ENCODE results near the gene SAP30BP. TPM values are rescaled to one million over a fixed set of nuclear protein-coding genes. Genes with fewer than 3 reads are reported as not detected.

SAP30BP gene
- total RNA-seq, 1 experiment from 2014 or later: 89.7 TPM

- Histone ChIP-seq H3K79me1 (ENCODE audit: insufficient read depth, low read depth, low read length, poor library complexity, severe bottlenecking) (no peaks in the 10 kb centered on the region), H4K20me1 (ENCODE audit: control insufficient read depth, insufficient read depth, insufficient read length) (no peaks in the 10 kb centered on the region), H2AK5ac (ENCODE audit: insufficient read length, low read length) (no peak overlapping the region), H3K56ac (ENCODE audit: insufficient read length, low read depth, low read length) (no peak overlapping the region), H3K23ac (ENCODE audit: insufficient read length, low read depth, low read length) (no peak overlapping the region), H3K27me3 (ENCODE audit: insufficient read depth, low read length) (no peaks in the 10 kb centered on the region; the same call in 1 of the 2 replicates), H4K5ac (ENCODE audit: insufficient read length, low read depth, low read length) (no peak overlapping the region), H4K8ac (replicated peaks; ENCODE audit: insufficient read length, low read depth, low read length) (no peak overlapping the region), H2BK5ac (ENCODE audit: insufficient read length, low read length) (no peak overlapping the region), H3T11ph (ENCODE audit: low read length) (no peak overlapping the region), H2AFZ (ENCODE audit: low read length) (no peak overlapping the region), H4K91ac (ENCODE audit: insufficient read length, low read depth, low read length) (no peak overlapping the region), H2BK12ac (ENCODE audit: insufficient read length, low read depth, low read length) (no peak overlapping the region), H3K4me1 (ENCODE audit: insufficient read depth, low read length) (no peaks in the 10 kb centered on the region; the same call in 1 of the 2 replicates), H2BK15ac (ENCODE audit: low read depth, low read length) (no peak overlapping the region), H3K79me2 (ENCODE audit: insufficient read depth, low read length) (no peaks in the 10 kb centered on the region), H3K4ac (ENCODE audit: low read depth, low read length) (no peak overlapping the region), H3K23me2 (ENCODE audit: insufficient read length, low read depth, low read length, poor library complexity, severe bottlenecking) (peaks cover 11% of the 10 kb centered on the region), H2BK20ac (ENCODE audit: low read depth, low read length, poor library complexity, severe bottlenecking) (no peak overlapping the region), H2BK120ac (ENCODE audit: low read depth, low read length, poor library complexity, severe bottlenecking) (no peak overlapping the region), H3K14ac (ENCODE audit: insufficient read depth, low read length) (no peak overlapping the region; the same call in 1 of the 2 replicates), H3K27ac (ENCODE audit: insufficient read length, low read depth, low read length) (no peak overlapping the region), H3K9me3 (ENCODE audit: control insufficient read depth, low read depth, low read length) (no peaks in the 10 kb centered on the region), H3K9ac (ENCODE audit: extremely low read depth, insufficient read length, low read length) (no peak overlapping the region), H3K4me2 (ENCODE audit: insufficient read depth, insufficient read length, low read length) (no peak overlapping the region), H3K18ac (ENCODE audit: insufficient read length, low read depth, low read length) (no peak overlapping the region)
- no CpG with 5 or more reads among the region's 7 CpGs for WGBS (ENCODE audit: extremely low coverage, insufficient read length, low lambda C conversion rate)
- H3K4me3 Mint-ChIP-seq: no peak overlapping the region
- H3K9me3 Mint-ChIP-seq: no peaks in the 10 kb centered on the region
- no peaks in the 10 kb centered on the region for H3K36me3 Mint-ChIP-seq (ENCODE audit: insufficient read depth in 1 of 3, low read depth in 3 of 3)
- no peak overlapping the region for H3K27ac Mint-ChIP-seq
- peaks cover 2 to 8% of the 10 kb centered on the region in 2 experiments for H3K4me1 Mint-ChIP-seq
- no peak for DNase-seq
- no peak for TF ChIP-seq CTCF (conservative IDR thresholded peaks at IDR 0.05)
- peaks cover 11% of the 10 kb centered on the region for H3K27me3 Mint-ChIP-seq (ENCODE audit: low read depth)
These were observed 58.4 kb downstream of the SAP30BP start for GRCh38 chr17:75725504-75725903.

Measured in H9 (cell line).